HCT116 (cell line): ENCODE data around the gene ZNF345. TPM values are rescaled to one million over a fixed set of nuclear protein-coding genes. Genes with fewer than 3 reads are reported as not detected.

ENCODE experiments used
- ATAC-seq: fragments of 200-7000 bp; cut with Tn5 transposase; 2 replicates; pipeline ENCODE4 v1.9.1; 2020; ENCODE audit warnings: mild to moderate bottlenecking, moderate library complexity
- BruUV-seq: library from RNA; stranded (reverse); fragments of 400-500 nt; replicated peaks from 2 replicates; lab custom pipeline; 2021; lab: Mats Ljungman, UMichigan
- CTCF ChIA-PET: fragments of 300-600 bp; sonication (Branson Sonifier 250); formaldehyde crosslinking; loops from one replicate; lab custom pipeline; 2021; ENCODE audit warnings: antibody characterized with exemption; lab: Charles Lee
- POLR2A ChIA-PET: fragments of 300-600, 350-600 bp; sonication (Branson Sonifier 250); formaldehyde crosslinking; loops from one replicate; lab custom pipeline; 2021; ENCODE audit warnings: antibody characterized with exemption; lab: Charles Lee
- RAD21 ChIA-PET, 2 experiments: fragments of 300-600 bp; sonication (Branson Sonifier 250); formaldehyde crosslinking; loops; one replicate each; lab custom pipeline; 2023; ENCODE audit warnings: low total read pairs in 2 of 2; ENCODE audit not compliant: uncharacterized antibody in 2 of 2, unreplicated experiment in 2 of 2, low non-redundant PET in 1 of 2; lab: Charles Lee
- DNase-seq: peaks from one replicate; pipeline ENCODE4 v3.0.0-alpha.2; 2010; ENCODE audit warnings: low read depth, low spot score
- H2AFZ ChIP-seq: fragments of 200-600 bp; shearing (Covaris generic), sonication (generic); 2 replicates; pipeline ENCODE4 v1.6.1; 2017; ENCODE audit warnings: low read depth, mixed run types, mixed read lengths, antibody characterized with exemption, low read length; ENCODE audit not compliant: poor library complexity, severe bottlenecking
- H3K27ac ChIP-seq: 2 replicates; pipeline ENCODE4 v1.5.1; 2012; ENCODE audit warnings: low read depth, low read length
- H3K27me3 ChIP-seq: fragments of 200-600 bp; sonication (generic); 2 replicates; pipeline ENCODE4 v1.6.1; 2016; ENCODE audit warnings: mixed run types, low read length, mixed read lengths; ENCODE audit not compliant: insufficient read depth
- H3K36me3 ChIP-seq, 2 experiments: fragments of 200-500 bp in 1 of 2; fragments of 200-600 bp in 1 of 2; sonication (Bioruptor generic) in 1 of 2; sonication (generic) in 1 of 2; 2 replicates each; pipeline versions ENCODE4 v1.5.1 to v1.6.1; 2014 to 2016; ENCODE audit warnings: low read length in 2 of 2, inconsistent platforms in 1 of 2, mixed read lengths in 1 of 2, mixed run types in 1 of 2; ENCODE audit not compliant: insufficient read depth in 2 of 2, control insufficient read depth in 1 of 2
- H3K4me1 ChIP-seq, 2 experiments: fragments of 200-600 bp in 1 of 2; sonication (generic) in 1 of 2; 2 replicates each; pipeline versions ENCODE4 v1.5.1 to v1.6.1; 2012 to 2017; ENCODE audit warnings: low read length in 2 of 2, inconsistent platforms in 1 of 2, mild to moderate bottlenecking in 1 of 2, mixed read lengths in 1 of 2, mixed run types in 1 of 2, moderate library complexity in 1 of 2; ENCODE audit not compliant: insufficient read depth in 2 of 2, control insufficient read depth in 1 of 2
- H3K4me2 ChIP-seq: fragments of 200-600 bp; sonication (generic); 2 replicates; pipeline ENCODE4 v1.6.1; 2017; ENCODE audit warnings: mixed run types, low read length, mixed read lengths
- H3K4me3 ChIP-seq, 2 experiments: fragments of 200-600 bp in 1 of 2; sonication (generic) in 1 of 2; replicated peaks in 1 of 2; 2 replicates each; pipeline ENCODE4 v1.5.1; 2011 to 2016; ENCODE audit warnings: low read length in 2 of 2, control low read depth in 1 of 2, low read depth in 1 of 2, mild to moderate bottlenecking in 1 of 2, mixed read lengths in 1 of 2, mixed run types in 1 of 2
- H3K79me2 ChIP-seq: fragments of 200-600 bp; sonication (generic); 2 replicates; pipeline ENCODE4 v1.6.1; 2017; ENCODE audit warnings: mild to moderate bottlenecking, mixed run types, low read length, moderate library complexity, mixed read lengths; ENCODE audit not compliant: insufficient read depth
- H3K9ac ChIP-seq: fragments of 200-600 bp; sonication (generic); 2 replicates; pipeline ENCODE4 v1.6.1; 2016; ENCODE audit warnings: low read length, mixed read lengths
- H3K9me2 ChIP-seq: fragments of 200-600 bp; sonication (generic), shearing (Covaris generic); 2 replicates; pipeline ENCODE4 v1.6.1; 2017; ENCODE audit warnings: mixed run types, mild to moderate bottlenecking, moderate library complexity; ENCODE audit not compliant: insufficient read depth
- H3K9me3 ChIP-seq, 2 experiments: fragments of 200-500 bp in 1 of 2; fragments of 200-600 bp in 1 of 2; sonication (Bioruptor generic) in 1 of 2; sonication (generic) in 1 of 2; 2 replicates each; pipeline ENCODE4 v1.6.1; 2014 to 2017; ENCODE audit warnings: low read length in 2 of 2, mixed read lengths in 2 of 2, inconsistent platforms in 1 of 2, low read depth in 1 of 2, mild to moderate bottlenecking in 1 of 2, mixed run types in 1 of 2, moderate library complexity in 1 of 2; ENCODE audit not compliant: control insufficient read depth in 1 of 2, insufficient read depth in 1 of 2
- H4K20me1 ChIP-seq: fragments of 200-600 bp; sonication (generic), shearing (Covaris generic); 2 replicates; pipeline ENCODE4 v1.6.1; 2017; ENCODE audit warnings: mixed run types, mild to moderate bottlenecking, moderate library complexity; ENCODE audit not compliant: insufficient read depth
- CBX3 ChIP-seq: IDR thresholded peaks from 2 replicates; pipeline ENCODE4 v1.6.1; 2012; ENCODE audit warnings: low read depth
- EGR1 ChIP-seq: IDR thresholded peaks from 2 replicates; pipeline ENCODE4 v1.6.1; 2012; ENCODE audit warnings: low read depth
- ELF1 ChIP-seq: IDR thresholded peaks from 2 replicates; pipeline ENCODE4 v1.6.1; 2012; ENCODE audit warnings: low read depth, borderline replicate concordance
- EZH2 ChIP-seq: fragments of 200-600 bp; sonication (generic); IDR thresholded peaks from 2 replicates; pipeline ENCODE4 v1.6.1; 2017; ENCODE audit warnings: antibody characterized with exemption, mixed run types
- FOSL1 ChIP-seq: IDR thresholded peaks from 2 replicates; pipeline ENCODE4 v1.6.1; 2012; ENCODE audit warnings: low read depth
- POLR2AphosphoS5 ChIP-seq: IDR thresholded peaks from 2 replicates; pipeline ENCODE4 v1.6.1; 2011; ENCODE audit warnings: mild to moderate bottlenecking, low read depth, low read length, moderate library complexity
- RAD21 ChIP-seq: IDR thresholded peaks from 2 replicates; pipeline ENCODE4 v1.6.1; 2012; ENCODE audit warnings: low read depth, mild to moderate bottlenecking
- SIN3A ChIP-seq: IDR thresholded peaks from 2 replicates; pipeline ENCODE4 v1.6.1; 2012; ENCODE audit warnings: low read depth
- SRF ChIP-seq: IDR thresholded peaks from 2 replicates; pipeline ENCODE4 v1.6.1; 2012; ENCODE audit warnings: low read depth
- TCF7L2 ChIP-seq: IDR thresholded peaks from 2 replicates; pipeline ENCODE4 v1.7.0; 2011; ENCODE audit warnings: borderline replicate concordance, inconsistent platforms; ENCODE audit not compliant: insufficient read depth, insufficient read length; ENCODE audit errors: extremely low read depth
- YY1 ChIP-seq: IDR thresholded peaks from 2 replicates; pipeline ENCODE4 v1.6.1; 2011; ENCODE audit warnings: low read length, low read depth, moderate library complexity, mild to moderate bottlenecking; ENCODE audit not compliant: insufficient replicate concordance; ENCODE audit errors: extremely low read depth
- ZFX ChIP-seq: fragments of 450-650 bp; IDR thresholded peaks from 2 replicates; pipeline ENCODE4 v1.6.1; 2017
- ZNF274 ChIP-seq: fragments of 200-500 bp; sonication (Bioruptor generic); IDR thresholded peaks from 2 replicates; pipeline ENCODE4 v1.6.1; 2014; ENCODE audit warnings: mild to moderate bottlenecking, low read depth, low read length, inconsistent platforms
- intact Hi-C: fragments of 100-400 bp; cut with micrococcal nuclease; formaldehyde crosslinking; loops from 2 replicates; pipeline ENCODE4 v1.10.0; 2022
- total RNA-seq: library from RNA; stranded (reverse); gene quantifications from one replicate; pipeline ENCODE4 v1.2.1, GENCODE V29; 2021; ENCODE audit not compliant: unreplicated experiment
- TF ChIP-seq, protein P1 (sequence below): IDR thresholded peaks from 2 replicates; pipeline ENCODE4 v1.6.1; 2012; ENCODE audit warnings: low read depth
- TF ChIP-seq, protein P2 (sequence below): IDR thresholded peaks from 2 replicates; pipeline ENCODE4 v1.6.1; 2011; ENCODE audit warnings: mild to moderate bottlenecking, low read length, moderate library complexity; ENCODE audit not compliant: insufficient replicate concordance; ENCODE audit errors: extremely low read depth
- TF ChIP-seq, protein P3 (sequence below): IDR thresholded peaks from 2 replicates; pipeline ENCODE4 v1.6.1; 2012

Gene ZNF345
- total RNA-seq, 1 experiment from 2014 or later = not detected

DNA sequence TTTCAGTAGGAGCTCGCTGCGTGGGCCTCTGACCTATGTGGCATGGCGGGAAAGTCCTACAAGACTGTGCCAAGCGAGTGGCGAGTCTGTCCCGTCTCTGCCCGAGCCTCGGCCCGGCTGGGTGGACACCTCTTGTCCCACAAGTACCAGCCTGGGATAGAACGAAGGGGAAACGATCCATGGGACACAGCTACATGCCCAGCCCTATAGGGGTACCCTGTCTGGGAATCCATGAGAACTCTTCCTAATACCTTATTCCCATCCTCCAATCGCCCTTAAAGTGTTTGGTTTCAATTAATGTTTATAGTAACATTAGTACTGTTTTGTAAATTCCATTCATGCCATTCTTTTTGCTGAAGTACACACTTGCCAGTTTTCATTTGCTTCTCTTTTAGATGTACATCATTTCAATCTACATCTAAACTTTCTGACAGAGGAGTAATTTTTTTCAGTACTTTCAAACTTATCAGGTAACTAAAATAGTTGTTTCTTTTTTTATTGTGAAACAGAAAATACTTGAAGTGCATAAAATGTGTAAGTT, 11.8 kb upstream of the ZNF345 start:
- Histone ChIP-seq H3K4me2 (no peak overlapping the region), H3K4me1 (no peaks in the 10 kb centered on the region), H3K9me2 (no peaks in the 10 kb centered on the region), H3K9me3 (peaks cover 14 to 30% of the 10 kb centered on the region in 2 experiments; a peak in 2 of 4 replicates), H3K79me2 (no peaks in the 10 kb centered on the region), H3K4me3 (no peak overlapping the region), H3K27me3 (no peaks in the 10 kb centered on the region), H3K36me3 (no peaks in the 10 kb centered on the region), H3K27ac (no peak overlapping the region), H3K9ac (no peak overlapping the region), H2AFZ (no peak overlapping the region), H4K20me1 (no peaks in the 10 kb centered on the region)
- BruUV-seq = no TSS peak
- RAD21 ChIA-PET = no interaction called here
- DNase-seq (no peak), ATAC-seq (no peak)
- TF ChIP-seq RAD21 (no peak), ELF1 (no peak)
- intact Hi-C loops = no loop called here
- POLR2A ChIA-PET = no interaction called here
- CTCF ChIA-PET = no interaction called here

DNA sequence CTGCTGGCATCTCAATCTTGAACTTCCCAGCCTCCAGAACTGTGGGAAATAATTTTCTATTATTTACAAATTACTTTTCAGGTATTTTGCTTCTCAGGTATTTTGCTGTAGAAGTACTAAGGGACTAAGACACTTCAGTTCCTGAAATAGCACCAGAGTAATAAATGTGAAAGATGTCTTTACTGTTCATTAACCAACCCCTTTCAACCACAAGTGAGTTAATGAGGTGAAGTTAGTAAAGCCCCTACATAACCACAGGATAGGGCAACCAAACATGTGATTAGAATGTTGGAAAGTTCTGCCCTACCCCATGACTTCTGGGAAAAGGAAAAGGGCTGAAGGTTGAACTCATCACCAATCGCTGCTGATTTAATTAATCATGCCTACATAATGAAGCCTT, 2.7 kb upstream of the ZNF345 start:
- no peak overlapping the region for H2AFZ ChIP-seq
- DNase-seq = no peak
- peaks cover 16 to 18% of the 10 kb centered on the region in 2 experiments; a peak in 2 of 4 replicates for H3K9me3 ChIP-seq
- POLR2A ChIA-PET = no interaction called here
- H3K27me3 ChIP-seq = no peaks in the 10 kb centered on the region
- H3K9me2 ChIP-seq = no peaks in the 10 kb centered on the region
- H3K4me1 ChIP-seq = no peaks in the 10 kb centered on the region
- no peak overlapping the region for H3K9ac ChIP-seq
- no TSS peak for BruUV-seq
- no peaks in the 10 kb centered on the region for H3K36me3 ChIP-seq
- no peak overlapping the region for H3K27ac ChIP-seq
- ATAC-seq = no peak
- no peaks in the 10 kb centered on the region for H3K79me2 ChIP-seq
- RAD21 ChIA-PET = no interaction called here
- no peak overlapping the region for H3K4me2 ChIP-seq
- intact Hi-C loops = no loop called here
- no peaks in the 10 kb centered on the region for H4K20me1 ChIP-seq
- H3K4me3 ChIP-seq = no peak overlapping the region
- CTCF ChIA-PET = no interaction called here
- TF ChIP-seq ELF1 (no peak), SIN3A (no peak), EGR1 (no peak), POLR2AphosphoS5 (no peak), ZNF274 (no peak), CBX3 (no peak), ZFX (no peak), FOSL1 (no peak), EZH2 (no peak), SRF (no peak), TCF7L2 (no peak), YY1 (no peak)
- TF ChIP-seq, protein P1, sequence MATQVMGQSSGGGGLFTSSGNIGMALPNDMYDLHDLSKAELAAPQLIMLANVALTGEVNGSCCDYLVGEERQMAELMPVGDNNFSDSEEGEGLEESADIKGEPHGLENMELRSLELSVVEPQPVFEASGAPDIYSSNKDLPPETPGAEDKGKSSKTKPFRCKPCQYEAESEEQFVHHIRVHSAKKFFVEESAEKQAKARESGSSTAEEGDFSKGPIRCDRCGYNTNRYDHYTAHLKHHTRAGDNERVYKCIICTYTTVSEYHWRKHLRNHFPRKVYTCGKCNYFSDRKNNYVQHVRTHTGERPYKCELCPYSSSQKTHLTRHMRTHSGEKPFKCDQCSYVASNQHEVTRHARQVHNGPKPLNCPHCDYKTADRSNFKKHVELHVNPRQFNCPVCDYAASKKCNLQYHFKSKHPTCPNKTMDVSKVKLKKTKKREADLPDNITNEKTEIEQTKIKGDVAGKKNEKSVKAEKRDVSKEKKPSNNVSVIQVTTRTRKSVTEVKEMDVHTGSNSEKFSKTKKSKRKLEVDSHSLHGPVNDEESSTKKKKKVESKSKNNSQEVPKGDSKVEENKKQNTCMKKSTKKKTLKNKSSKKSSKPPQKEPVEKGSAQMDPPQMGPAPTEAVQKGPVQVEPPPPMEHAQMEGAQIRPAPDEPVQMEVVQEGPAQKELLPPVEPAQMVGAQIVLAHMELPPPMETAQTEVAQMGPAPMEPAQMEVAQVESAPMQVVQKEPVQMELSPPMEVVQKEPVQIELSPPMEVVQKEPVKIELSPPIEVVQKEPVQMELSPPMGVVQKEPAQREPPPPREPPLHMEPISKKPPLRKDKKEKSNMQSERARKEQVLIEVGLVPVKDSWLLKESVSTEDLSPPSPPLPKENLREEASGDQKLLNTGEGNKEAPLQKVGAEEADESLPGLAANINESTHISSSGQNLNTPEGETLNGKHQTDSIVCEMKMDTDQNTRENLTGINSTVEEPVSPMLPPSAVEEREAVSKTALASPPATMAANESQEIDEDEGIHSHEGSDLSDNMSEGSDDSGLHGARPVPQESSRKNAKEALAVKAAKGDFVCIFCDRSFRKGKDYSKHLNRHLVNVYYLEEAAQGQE = no peak
- TF ChIP-seq, protein P2, sequence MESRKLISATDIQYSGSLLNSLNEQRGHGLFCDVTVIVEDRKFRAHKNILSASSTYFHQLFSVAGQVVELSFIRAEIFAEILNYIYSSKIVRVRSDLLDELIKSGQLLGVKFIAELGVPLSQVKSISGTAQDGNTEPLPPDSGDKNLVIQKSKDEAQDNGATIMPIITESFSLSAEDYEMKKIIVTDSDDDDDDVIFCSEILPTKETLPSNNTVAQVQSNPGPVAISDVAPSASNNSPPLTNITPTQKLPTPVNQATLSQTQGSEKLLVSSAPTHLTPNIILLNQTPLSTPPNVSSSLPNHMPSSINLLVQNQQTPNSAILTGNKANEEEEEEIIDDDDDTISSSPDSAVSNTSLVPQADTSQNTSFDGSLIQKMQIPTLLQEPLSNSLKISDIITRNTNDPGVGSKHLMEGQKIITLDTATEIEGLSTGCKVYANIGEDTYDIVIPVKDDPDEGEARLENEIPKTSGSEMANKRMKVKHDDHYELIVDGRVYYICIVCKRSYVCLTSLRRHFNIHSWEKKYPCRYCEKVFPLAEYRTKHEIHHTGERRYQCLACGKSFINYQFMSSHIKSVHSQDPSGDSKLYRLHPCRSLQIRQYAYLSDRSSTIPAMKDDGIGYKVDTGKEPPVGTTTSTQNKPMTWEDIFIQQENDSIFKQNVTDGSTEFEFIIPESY = no peak
- TF ChIP-seq, protein P3, sequence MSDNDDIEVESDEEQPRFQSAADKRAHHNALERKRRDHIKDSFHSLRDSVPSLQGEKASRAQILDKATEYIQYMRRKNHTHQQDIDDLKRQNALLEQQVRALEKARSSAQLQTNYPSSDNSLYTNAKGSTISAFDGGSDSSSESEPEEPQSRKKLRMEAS = no peak
